Brain microvascular endothelial cell (primary cell): Measurements from ENCODE around the gene ADGRB3.

Source experiments
- DNase-seq: peaks from one replicate; pipeline ENCODE4 v3.0.0-alpha.2; 2020
- H3K27ac ChIP-seq: fragments of 250-450 bp; sonication (Bioruptor Pico); 2 replicates; pipeline ENCODE4 v1.5.1; 2020; ENCODE audit warnings: mild to moderate bottlenecking, moderate library complexity
- H3K27me3 ChIP-seq: fragments of 250-450 bp; sonication (Bioruptor Pico); replicated peaks from 2 replicates; pipeline ENCODE4 v1.5.1; 2020; ENCODE audit warnings: mild to moderate bottlenecking
- H3K36me3 ChIP-seq: fragments of 250-450 bp; sonication (Bioruptor Pico); replicated peaks from 2 replicates; pipeline ENCODE4 v1.5.1; 2020; ENCODE audit warnings: mild to moderate bottlenecking
- H3K4me3 ChIP-seq: 2 replicates; pipeline ENCODE4 v1.5.1; 2011; ENCODE audit warnings: low read depth, mild to moderate bottlenecking, control low read depth, low read length, moderate library complexity
- CTCF ChIP-seq: IDR thresholded peaks from 2 replicates; pipeline ENCODE4 v1.5.1; 2011; ENCODE audit warnings: low read depth, mild to moderate bottlenecking, moderate library complexity, low read length, control low read depth, inconsistent platforms; ENCODE audit errors: missing control alignments
- in situ Hi-C: cut with HindIII; loops from 2 replicates; pipeline ENCODE4 v1.10.0; 2017; ENCODE audit warnings: low sequenced_read_pairs, low pct_ligation_motif_present

ADGRB3 gene

GRCh38 chr6:69293471-69293870 is 658.4 kb downstream of the ADGRB3 start:
- DNase-seq = no peak
- TF ChIP-seq CTCF = no peak
- Histone ChIP-seq H3K36me3 (no peaks in the 10 kb centered on the region), H3K27ac (no peak overlapping the region), H3K4me3 (no peak overlapping the region), H3K27me3 (no peaks in the 10 kb centered on the region)
- in situ Hi-C loops = no loop called here

- Histone ChIP-seq H3K36me3 (no peaks in the 10 kb centered on the region), H3K27ac (no peak overlapping the region), H3K4me3 (no peak overlapping the region), H3K27me3 (no peaks in the 10 kb centered on the region)
- DNase-seq = no peak
- in situ Hi-C loops = no loop called here
- TF ChIP-seq CTCF = no peak
These were observed 659.3 kb downstream of the ADGRB3 start for GRCh38 chr6:69294407-69294806.

DNA sequence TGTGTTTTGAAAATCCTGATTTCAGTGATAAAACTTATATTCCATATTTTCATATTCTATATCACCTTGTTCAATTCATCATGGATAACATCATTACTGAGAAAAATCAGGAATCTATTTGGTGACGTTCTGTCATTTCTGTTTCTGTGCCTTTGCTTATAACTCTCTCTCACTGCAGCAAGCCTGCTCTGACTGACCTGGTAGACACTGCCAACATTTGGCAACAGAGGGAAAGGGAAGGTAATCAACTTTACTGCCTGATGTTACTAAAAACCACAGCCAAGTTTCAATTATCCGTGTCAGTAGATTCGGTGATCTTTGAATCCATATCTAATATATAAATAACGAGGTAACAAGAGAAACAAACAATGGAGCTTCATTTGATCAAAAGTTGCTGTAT is 659.8 kb downstream of the ADGRB3 start:
- no peak for TF ChIP-seq CTCF
- no peaks in the 10 kb centered on the region for H3K36me3 ChIP-seq

GRCh38 chr6:69303382-69303781 is 668.3 kb downstream of the ADGRB3 start:
- no peak for TF ChIP-seq CTCF
- in situ Hi-C loops = no loop called here

More for the DNA sequence above, 659.8 kb downstream of the ADGRB3 start:
- in situ Hi-C loops = no loop called here
- Histone ChIP-seq H3K27me3 (no peaks in the 10 kb centered on the region), H3K27ac (no peak overlapping the region), H3K4me3 (no peak overlapping the region)
- DNase-seq = no peak

GRCh38 chr6:69305456-69305855 is 670.4 kb downstream of the ADGRB3 start:
- Histone ChIP-seq H3K27ac (no peak overlapping the region), H3K27me3 (no peaks in the 10 kb centered on the region), H3K4me3 (no peak overlapping the region), H3K36me3 (no peaks in the 10 kb centered on the region)
- in situ Hi-C loops = no loop called here
- no peak for TF ChIP-seq CTCF
- DNase-seq = no peak

More at GRCh38 chr6:69303382-69303781, 668.3 kb downstream of the ADGRB3 start:
- Histone ChIP-seq H3K27ac (no peak overlapping the region), H3K36me3 (no peaks in the 10 kb centered on the region), H3K27me3 (no peaks in the 10 kb centered on the region), H3K4me3 (no peak overlapping the region)
- DNase-seq = no peak

DNA sequence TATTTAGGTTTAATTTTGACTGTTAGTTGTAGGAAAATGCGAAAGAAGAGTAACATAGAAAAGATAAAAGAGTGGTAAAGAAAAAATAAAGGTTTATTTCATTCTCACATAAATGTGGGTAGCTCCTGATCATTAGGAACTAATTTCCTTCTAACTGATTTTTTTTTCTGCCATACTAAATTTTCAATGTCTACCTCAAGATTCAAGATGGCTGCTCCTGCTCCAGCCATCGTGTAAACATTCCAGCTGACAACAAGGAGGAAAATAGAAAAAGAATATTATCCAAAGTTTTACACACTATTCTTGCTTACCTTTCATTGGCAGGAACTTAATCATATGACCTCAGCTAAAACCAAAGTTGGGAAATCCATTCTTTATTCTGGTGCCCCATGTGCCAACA is 673.5 kb downstream of the ADGRB3 start:
- TF ChIP-seq CTCF = no peak

More for the DNA sequence above, 673.5 kb downstream of the ADGRB3 start:
- no peaks in the 10 kb centered on the region for H3K36me3 ChIP-seq
- no peak overlapping the region for H3K27ac ChIP-seq
- H3K4me3 ChIP-seq = no peak overlapping the region
- DNase-seq = no peak
- H3K27me3 ChIP-seq = no peaks in the 10 kb centered on the region
- in situ Hi-C loops = no loop called here
